B cell (primary cell): ENCODE data around the gene SRGAP1. TPM values are rescaled to one million over a fixed set of nuclear protein-coding genes. Genes with fewer than 3 reads are reported as not detected.
"Not testable (repeated sequence)": the region's sequence is repeated elsewhere in the genome, so short reads cannot be mapped to it uniquely, and the experiment has no call there.

Source experiments
- ATAC-seq: fragments of 200-7000 bp; cut with Tn5 transposase; one replicate; pipeline ENCODE4 v1.10.0; 2021; ENCODE audit warnings: low read depth, mild to moderate bottlenecking, moderate number of reproducible peaks, moderate library complexity
- CTCF ChIA-PET: fragments of 350-600 bp; sonication (Branson Sonifier 250); formaldehyde crosslinking; loops from one replicate; lab custom pipeline; 2021; ENCODE audit warnings: antibody characterized with exemption, inconsistent platforms; lab: Charles Lee
- POLR2A ChIA-PET: fragments of 350-600 bp; sonication (Branson Sonifier 250); formaldehyde crosslinking; loops from one replicate; lab custom pipeline; 2021; ENCODE audit warnings: antibody characterized with exemption; lab: Charles Lee
- DNase-seq: peaks from one replicate; pipeline ENCODE4 v3.0.0; 2013
- H2AFZ ChIP-seq: 2 replicates; pipeline ENCODE4 v1.6.1; 2012; ENCODE audit warnings: mild to moderate bottlenecking, low read depth, low read length; ENCODE audit not compliant: insufficient read depth, poor library complexity, severe bottlenecking
- H3K27ac ChIP-seq, 2 donors: 1 replicate in 1 of 2; 2 replicates in 1 of 2; pipeline ENCODE4 v1.5.1; 2012 to 2013; ENCODE audit warnings: low read length in 2 of 2, mild to moderate bottlenecking in 2 of 2, moderate library complexity in 1 of 2
- H3K27me3 ChIP-seq, 4 experiments: fragments of 200-600 bp in 1 of 4; sonication (generic) in 1 of 4; replicated peaks in 1 of 4; 1 replicate in 2 of 4; 2 replicates in 2 of 4; pipeline versions ENCODE4 v1.6.1 to v1.7.0; 2013 to 2016; ENCODE audit warnings: low read length in 3 of 4, mild to moderate bottlenecking in 2 of 4, mixed read lengths in 1 of 4, moderate library complexity in 1 of 4; ENCODE audit not compliant: insufficient read depth in 4 of 4, control insufficient read depth in 3 of 4; ENCODE audit errors: control extremely low read depth in 1 of 4
- H3K36me3 ChIP-seq, 2 experiments: replicated peaks in 1 of 2; 1 replicate in 1 of 2; 2 replicates in 1 of 2; pipeline versions ENCODE4 v1.6.1 to v1.7.1; 2013; ENCODE audit warnings: low read length in 1 of 2; ENCODE audit not compliant: insufficient read depth in 2 of 2, control insufficient read depth in 1 of 2; ENCODE audit errors: control extremely low read depth in 1 of 2, extremely low read depth in 1 of 2
- H3K4me1 ChIP-seq, 2 donors: fragments of 200-600 bp in 1 of 2; sonication (generic) in 1 of 2; 1 replicate in 1 of 2; 2 replicates in 1 of 2; pipeline versions ENCODE4 v1.5.1 to v1.6.1; 2013 to 2017; ENCODE audit warnings: low read length in 2 of 2; ENCODE audit not compliant: control insufficient read depth in 2 of 2, insufficient read depth in 2 of 2
- H3K4me2 ChIP-seq: replicated peaks from 2 replicates; pipeline ENCODE3; 2012; ENCODE audit warnings: mild to moderate bottlenecking, low read depth, low read length; ENCODE audit not compliant: poor library complexity, severe bottlenecking
- H3K4me3 ChIP-seq, 5 experiments: fragments of 200-600 bp in 1 of 5; sonication (generic) in 1 of 5; 1 replicate in 3 of 5; 2 replicates in 2 of 5; pipeline versions ENCODE4 v1.5.1 to v1.7.0; 2011 to 2016; ENCODE audit warnings: low read length in 4 of 5, mild to moderate bottlenecking in 4 of 5, low read depth in 2 of 5, control low read depth in 1 of 5, moderate library complexity in 1 of 5; ENCODE audit not compliant: insufficient read depth in 1 of 5; ENCODE audit errors: control extremely low read depth in 1 of 5, extremely low read depth in 1 of 5
- H3K79me2 ChIP-seq: fragments of 200-600 bp; sonication (generic); one replicate; pipeline ENCODE4 v1.6.0; 2016; ENCODE audit warnings: low read length; ENCODE audit not compliant: control insufficient read depth, insufficient read depth
- H3K9ac ChIP-seq: fragments of 200-600 bp; sonication (generic); 2 replicates; pipeline ENCODE4 v1.6.1; 2017; ENCODE audit warnings: mild to moderate bottlenecking, low read length, moderate library complexity
- H3K9me3 ChIP-seq, 3 donors: one replicate each; pipeline versions ENCODE4 v1.6.1 to v1.7.1; 2013; ENCODE audit warnings: low read length in 2 of 3; ENCODE audit not compliant: control insufficient read depth in 2 of 3, insufficient read depth in 1 of 3; ENCODE audit errors: control extremely low read depth in 1 of 3
- H4K20me1 ChIP-seq: 2 replicates; pipeline ENCODE4 v1.6.0; 2012; ENCODE audit warnings: mild to moderate bottlenecking, low read length; ENCODE audit not compliant: insufficient read depth, control insufficient read depth, poor library complexity, severe bottlenecking
- H3K27ac Mint-ChIP-seq: one replicate; pipeline ENCODE4 v1.8.0; 2021; ENCODE audit warnings: mixed read lengths
- H3K27me3 Mint-ChIP-seq: one replicate; pipeline ENCODE4 v1.8.0; 2021; ENCODE audit warnings: mixed read lengths
- H3K4me1 Mint-ChIP-seq: one replicate; pipeline ENCODE4 v1.8.0; 2021; ENCODE audit warnings: mixed read lengths
- H3K4me3 Mint-ChIP-seq: one replicate; pipeline ENCODE4 v1.8.0; 2021; ENCODE audit warnings: mixed read lengths
- H3K9me3 Mint-ChIP-seq: one replicate; pipeline ENCODE4 v1.8.0; 2022; ENCODE audit warnings: mixed read lengths; ENCODE audit not compliant: insufficient read depth
- EZH2 ChIP-seq: IDR thresholded peaks from 2 replicates; pipeline ENCODE4 v1.6.1; 2012; ENCODE audit warnings: borderline replicate concordance, low read depth, mild to moderate bottlenecking, moderate library complexity, low read length; ENCODE audit not compliant: insufficient read depth, poor library complexity, severe bottlenecking
- WGBS: methylation state at CpG from one replicate; pipeline ENCODE4 v1.1.5; 2013; ENCODE audit warnings: missing lambda C conversion rate; ENCODE audit not compliant: insufficient coverage; 5-methylcytosine and 5-hydroxymethylcytosine counted together
- intact Hi-C: fragments of 100-400 bp; cut with micrococcal nuclease; formaldehyde crosslinking; loops from one replicate; pipeline ENCODE4 v1.10.0; 2022
- polyA plus RNA-seq: library from polyadenylated mRNA; depleted of rRNA; stranded (reverse); fragments of >200 nt; gene quantifications from 2 replicates; pipeline ENCODE4 v1.2.3, GENCODE V29; 2012
- total RNA-seq, 2 donors: library from RNA; stranded (reverse); fragments of 120-200 nt in 1 of 2; gene quantifications; 1 replicate in 1 of 2; 2 replicates in 1 of 2; pipeline versions ENCODE4 v1.2.3 to v1.2.4, GENCODE V29; 2013 to 2022
- TF ChIP-seq, protein P1 (sequence below): fragments of 200-600 bp; IDR thresholded peaks from one replicate; pipeline ENCODE4 v1.8.0; 2022; ENCODE audit warnings: antibody characterized with exemption, mild to moderate bottlenecking

Gene SRGAP1
- total and polyA plus RNA-seq, 2 donors (not counting 1 experiment from before 2014, with no cell fraction given), result under 0.01 to 0.22 TPM

- no peak overlapping the region for H3K9ac ChIP-seq
These were observed 315.7 kb downstream of the SRGAP1 start for GRCh38 chr12:64160021-64160710.

DNA sequence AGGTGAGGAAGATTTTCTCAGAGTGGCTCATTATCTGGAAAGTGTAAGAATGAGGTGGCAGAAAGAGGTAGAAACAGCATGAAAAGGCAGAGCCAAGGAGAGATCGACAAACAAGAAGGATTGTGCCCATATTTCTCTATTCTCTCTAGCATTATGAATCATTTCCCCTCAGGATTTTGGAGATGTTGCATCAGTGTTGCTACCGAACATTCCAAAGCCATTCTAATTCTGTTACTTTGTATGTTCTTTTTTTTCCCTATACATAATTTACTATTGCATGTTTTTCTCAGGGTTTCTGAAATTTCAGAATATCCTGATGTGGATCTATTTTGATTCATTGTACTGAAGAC lies 316.2 kb downstream of the SRGAP1 start:
- Histone ChIP-seq H3K36me3 (no peaks in the 10 kb centered on the region), H3K4me3 (no peak overlapping the region), H2AFZ (no peak overlapping the region), H3K27ac (no peak overlapping the region), H3K9ac (no peak overlapping the region), H3K9me3 (no peaks in the 10 kb centered on the region), H3K79me2 (no peaks in the 10 kb centered on the region), H4K20me1 (no peaks in the 10 kb centered on the region), H3K27me3 (no peaks in the 10 kb centered on the region), H3K4me2 (no peak overlapping the region), H3K4me1 (no peaks in the 10 kb centered on the region)
- Mint-ChIP-seq H3K9me3 (peaks cover 2% of the 10 kb centered on the region), H3K4me1 (no peaks in the 10 kb centered on the region), H3K4me3 (no peak overlapping the region), H3K27ac (no peak overlapping the region), H3K27me3 (no peaks in the 10 kb centered on the region)
- ATAC-seq (no peak), DNase-seq (no peak)
- no CpG with 5 or more reads among the region's 2 CpGs for WGBS
- ChIA-PET POLR2A (no interaction called here), CTCF (no interaction called here)
- intact Hi-C loops, result no loop called here
- no peak for TF ChIP-seq EZH2
- TF ChIP-seq, protein P1, sequence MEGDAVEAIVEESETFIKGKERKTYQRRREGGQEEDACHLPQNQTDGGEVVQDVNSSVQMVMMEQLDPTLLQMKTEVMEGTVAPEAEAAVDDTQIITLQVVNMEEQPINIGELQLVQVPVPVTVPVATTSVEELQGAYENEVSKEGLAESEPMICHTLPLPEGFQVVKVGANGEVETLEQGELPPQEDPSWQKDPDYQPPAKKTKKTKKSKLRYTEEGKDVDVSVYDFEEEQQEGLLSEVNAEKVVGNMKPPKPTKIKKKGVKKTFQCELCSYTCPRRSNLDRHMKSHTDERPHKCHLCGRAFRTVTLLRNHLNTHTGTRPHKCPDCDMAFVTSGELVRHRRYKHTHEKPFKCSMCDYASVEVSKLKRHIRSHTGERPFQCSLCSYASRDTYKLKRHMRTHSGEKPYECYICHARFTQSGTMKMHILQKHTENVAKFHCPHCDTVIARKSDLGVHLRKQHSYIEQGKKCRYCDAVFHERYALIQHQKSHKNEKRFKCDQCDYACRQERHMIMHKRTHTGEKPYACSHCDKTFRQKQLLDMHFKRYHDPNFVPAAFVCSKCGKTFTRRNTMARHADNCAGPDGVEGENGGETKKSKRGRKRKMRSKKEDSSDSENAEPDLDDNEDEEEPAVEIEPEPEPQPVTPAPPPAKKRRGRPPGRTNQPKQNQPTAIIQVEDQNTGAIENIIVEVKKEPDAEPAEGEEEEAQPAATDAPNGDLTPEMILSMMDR, result no peak

More at GRCh38 chr12:64160021-64160710, 315.7 kb downstream of the SRGAP1 start:
- Histone ChIP-seq H3K36me3 (no peaks in the 10 kb centered on the region), H4K20me1 (no peaks in the 10 kb centered on the region), H3K4me1 (no peaks in the 10 kb centered on the region), H3K4me3 (no peak overlapping the region), H3K27ac (no peak overlapping the region), H3K9me3 (no peaks in the 10 kb centered on the region), H3K79me2 (no peaks in the 10 kb centered on the region), H2AFZ (no peak overlapping the region), H3K4me2 (no peak overlapping the region), H3K27me3 (no peaks in the 10 kb centered on the region)
- no CpG with 5 or more reads among the region's 2 CpGs for WGBS
- H3K27ac Mint-ChIP-seq, result no peak overlapping the region
- POLR2A ChIA-PET, result no interaction called here
- no peak overlapping the region for H3K4me3 Mint-ChIP-seq
- DNase-seq, result no peak
- no peaks in the 10 kb centered on the region for H3K27me3 Mint-ChIP-seq
- no peaks in the 10 kb centered on the region for H3K4me1 Mint-ChIP-seq
- no peak for TF ChIP-seq EZH2
- TF ChIP-seq, protein P1, result no peak
- CTCF ChIA-PET, result no interaction called here
- intact Hi-C loops, result no loop called here
- no peak for ATAC-seq
- peaks cover 2% of the 10 kb centered on the region for H3K9me3 Mint-ChIP-seq

GRCh38 chr12:64166606-64167005 lies 322.1 kb downstream of the SRGAP1 start:
- H3K27me3 ChIP-seq, intact Hi-C loops, H3K79me2 ChIP-seq, H3K4me1 Mint-ChIP-seq, H3K9me3 Mint-ChIP-seq, H3K4me3 ChIP-seq, POLR2A ChIA-PET, H3K36me3 ChIP-seq, H3K9me3 ChIP-seq, H3K27ac Mint-ChIP-seq, H3K4me2 ChIP-seq, H3K4me1 ChIP-seq, H3K9ac ChIP-seq, H3K27ac ChIP-seq, H4K20me1 ChIP-seq, ATAC-seq, H3K4me3 Mint-ChIP-seq, H3K27me3 Mint-ChIP-seq, H2AFZ ChIP-seq, DNase-seq, CTCF ChIA-PET: not testable (repeated sequence)
- WGBS, result 100% methylated on average over 1 of the region's 3 CpGs
